NOMO-1 treated with DMSO at 0.1 percent for 48 hours (cell line): ENCODE measurements around the gene SGCA.
A peak's percentile ranks its signal among the peaks of the same experiment; 100 is the strongest.

Experiments used
- DNase-seq: peaks from one replicate; lab custom pipeline; 2025; ENCODE audit not compliant: unreplicated experiment; lab: John Stamatoyannopoulos, UW

Gene SGCA

DNA sequence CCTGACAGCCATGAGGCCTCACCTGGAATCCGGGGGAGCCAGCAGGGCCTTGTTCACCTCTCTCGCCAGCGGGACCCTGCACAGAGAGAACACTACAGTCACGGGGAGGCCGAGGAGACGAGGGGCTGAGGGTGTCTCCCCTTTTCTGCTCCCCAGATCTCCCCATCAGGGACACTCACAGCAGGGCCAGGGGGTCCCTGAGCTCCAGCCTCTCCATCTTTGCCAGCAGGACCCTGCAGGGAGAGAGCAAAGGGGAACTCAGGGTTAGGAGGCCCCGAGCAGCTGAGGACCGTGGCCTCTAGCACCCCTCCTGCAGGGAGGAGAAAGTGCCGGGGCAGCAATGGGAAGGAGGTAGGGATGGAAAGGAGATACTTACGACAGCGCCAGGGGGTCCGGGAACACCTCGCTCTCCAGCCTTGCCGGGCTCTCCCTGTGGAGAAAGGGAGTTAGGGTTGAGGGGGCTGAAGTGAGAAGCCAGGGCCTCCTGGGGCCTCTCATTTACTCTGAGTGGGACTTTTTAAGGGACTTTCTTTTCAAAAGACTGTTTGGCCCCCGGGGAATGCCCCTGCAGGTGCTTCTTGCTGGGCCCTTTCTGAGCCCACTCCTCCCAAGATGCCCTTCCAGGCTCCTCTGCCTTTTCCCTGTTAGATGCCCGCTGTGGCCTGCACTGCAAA lies 26.9 kb downstream of the SGCA start:
- DNase-seq, result no peak

DNA sequence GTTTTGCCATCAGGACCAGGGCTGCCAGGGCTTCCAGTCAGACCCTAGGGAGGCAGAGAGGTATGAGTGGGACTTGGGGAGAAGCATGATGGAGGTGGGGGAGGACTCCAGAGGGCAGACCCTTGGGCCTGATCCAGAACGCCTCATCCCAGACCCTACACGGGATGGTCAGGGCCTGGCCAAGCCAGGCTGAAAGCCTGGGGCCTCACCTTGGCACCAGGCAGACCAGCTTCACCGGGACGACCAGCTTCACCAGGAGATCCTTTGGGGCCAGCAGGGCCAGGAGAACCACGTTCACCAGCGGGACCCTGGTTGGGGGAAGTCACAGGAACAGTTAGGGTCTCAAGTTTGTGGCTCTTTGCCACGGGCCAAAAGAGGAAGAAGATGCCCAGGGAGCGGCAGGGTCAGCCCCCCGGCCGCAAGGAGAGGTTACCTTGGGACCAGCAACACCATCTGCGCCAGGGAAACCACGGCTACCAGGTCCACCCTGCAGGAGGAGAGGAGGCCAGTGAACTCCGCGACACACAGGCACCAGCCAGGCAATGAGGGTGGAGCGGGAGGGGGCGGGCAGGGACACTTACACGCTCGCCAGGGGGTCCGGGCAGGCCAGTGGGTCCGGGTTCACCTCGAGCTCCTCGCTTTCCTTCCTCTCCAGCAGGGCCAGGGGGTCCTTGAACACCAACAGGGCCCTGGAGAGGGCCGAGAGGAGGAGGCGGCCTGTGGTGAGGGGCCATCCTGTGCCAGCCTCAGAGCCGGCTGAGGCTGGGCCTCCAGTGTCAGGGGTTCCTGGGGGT lies 28.5 kb downstream of the SGCA start:
- no peak for DNase-seq

- DNase-seq, result no peak
Observed at GRCh38 chr17:50194934-50195865, 29.4 kb downstream of the SGCA start.

- DNase-seq, result no peak
Observed at GRCh38 chr17:50196036-50196435, 30.2 kb downstream of the SGCA start.

DNA sequence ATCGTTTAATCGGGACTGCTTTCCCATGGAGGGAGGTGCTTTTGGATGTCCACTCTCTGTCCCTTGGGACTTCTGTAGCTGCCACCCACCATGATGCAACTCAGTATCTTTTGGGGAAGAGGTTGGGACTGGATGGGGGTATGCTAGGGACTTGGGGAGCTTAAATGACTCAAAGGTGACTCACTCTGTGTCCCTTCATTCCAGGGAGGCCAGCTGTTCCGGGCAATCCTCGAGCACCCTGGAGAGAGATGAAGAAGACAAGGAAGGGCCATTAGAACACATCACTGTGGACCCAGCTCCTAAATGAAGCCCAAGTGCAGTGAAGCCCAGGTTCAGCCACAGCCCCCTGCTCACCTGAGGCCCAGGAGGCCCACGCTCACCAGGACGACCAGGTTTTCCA lies 31.0 kb downstream of the SGCA start:
- DNase-seq, result no peak

DNA sequence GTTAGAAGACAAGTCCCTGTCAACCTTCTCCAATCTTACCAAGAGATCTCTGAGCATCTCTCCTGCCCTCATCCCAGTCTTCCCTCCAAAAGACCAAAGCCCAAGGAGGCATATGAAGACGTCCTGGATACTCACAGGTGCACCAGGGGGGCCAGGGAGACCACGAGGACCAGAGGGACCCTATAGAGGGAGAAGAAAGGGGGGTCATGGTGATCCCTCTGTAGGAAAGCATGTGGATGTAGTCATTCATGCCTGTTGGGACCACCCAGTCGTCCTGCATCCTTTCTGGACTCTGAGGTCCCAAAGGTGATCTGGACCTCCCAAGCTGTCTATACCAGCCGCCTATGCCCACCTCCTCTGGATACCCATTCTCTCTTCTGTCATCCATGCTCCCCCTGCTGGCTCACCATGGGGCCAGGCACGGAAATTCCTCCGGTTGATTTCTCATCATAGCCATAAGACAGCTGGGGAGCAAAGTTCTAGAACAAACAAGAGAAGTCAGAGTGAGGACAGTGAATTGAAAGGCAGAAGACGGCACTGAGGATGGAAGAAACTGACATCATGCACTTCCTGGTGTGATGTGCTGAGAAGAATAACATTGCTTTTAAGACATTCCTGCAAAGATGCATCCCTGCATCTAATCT lies 32.3 kb downstream of the SGCA start:
- DNase-seq, result peak; percentile 64

GRCh38 chr17:50199211-50199802 lies 33.5 kb downstream of the SGCA start:
- DNase-seq, result no peak

DNA sequence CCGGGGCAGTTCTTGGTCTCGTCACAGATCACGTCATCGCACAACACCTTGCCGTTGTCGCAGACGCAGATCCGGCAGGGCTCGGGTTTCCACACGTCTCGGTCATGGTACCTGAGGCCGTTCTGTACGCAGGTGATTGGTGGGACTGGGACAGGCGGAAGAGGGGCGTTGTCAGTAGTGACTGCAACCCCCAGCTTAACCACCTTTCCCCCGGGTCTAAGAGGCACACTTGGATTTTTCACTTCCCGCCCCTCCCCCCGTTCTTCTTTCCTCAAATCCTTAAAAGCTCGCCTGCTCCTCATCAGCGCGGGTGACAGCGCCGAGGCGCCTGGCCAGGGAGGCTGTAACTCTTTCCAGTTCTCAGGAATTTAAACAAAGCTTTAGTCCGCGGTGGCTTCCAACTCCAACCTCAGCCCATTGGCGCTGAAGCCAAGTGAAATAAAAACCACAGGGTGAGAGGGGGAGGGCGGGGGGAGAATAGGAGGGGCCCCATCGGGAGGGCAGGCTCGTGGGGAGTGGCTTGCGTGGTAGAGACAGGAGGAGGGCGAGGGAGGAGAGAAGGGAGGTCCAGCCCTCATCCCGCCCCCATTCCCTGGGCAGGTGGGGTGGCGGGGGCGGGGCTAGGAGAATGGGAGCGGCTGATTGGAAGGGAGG lies 34.1 kb downstream of the SGCA start:
- DNase-seq, result peak; percentile 69

GRCh38 chr17:50200457-50201275 lies 34.9 kb downstream of the SGCA start:
- DNase-seq, result peak; percentile 70

GRCh38 chr17:50201276-50201854 lies 35.6 kb downstream of the SGCA start, which contains the start of gene COL1A1:
COL1A1 (minus strand) TSS chr17:50201631; CDS start chr17:50201513, 118 bp downstream.
- peak; percentile 3 for DNase-seq

- DNase-seq, result no peak
Observed at GRCh38 chr17:50203086-50203485, 37.3 kb downstream of the SGCA start.

- no peak for DNase-seq
Observed at GRCh38 chr17:50203604-50204345, 38.0 kb downstream of the SGCA start.

DNA sequence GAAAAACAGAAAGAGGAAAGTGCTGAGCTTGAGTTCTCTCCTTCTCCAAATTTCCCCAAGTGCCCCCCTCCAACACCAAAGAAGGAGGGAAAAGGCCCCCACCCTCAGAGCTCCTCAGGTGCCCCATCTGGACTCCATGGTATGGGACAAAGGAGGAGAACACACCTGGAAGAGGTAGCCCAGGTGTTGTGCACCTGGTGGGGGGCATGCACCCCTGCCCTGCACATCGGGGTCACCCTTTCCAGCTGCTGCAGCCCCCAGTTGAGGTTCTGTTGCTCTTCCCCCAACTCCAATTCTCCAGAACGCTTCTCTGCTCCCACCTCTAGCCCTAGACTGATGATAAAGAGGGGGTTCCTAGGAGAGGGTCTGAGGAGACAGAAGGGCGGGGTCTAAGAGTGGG lies 38.6 kb downstream of the SGCA start:
- no peak for DNase-seq

- no peak for DNase-seq
Observed at GRCh38 chr17:50205111-50205962, 39.5 kb downstream of the SGCA start.

DNA sequence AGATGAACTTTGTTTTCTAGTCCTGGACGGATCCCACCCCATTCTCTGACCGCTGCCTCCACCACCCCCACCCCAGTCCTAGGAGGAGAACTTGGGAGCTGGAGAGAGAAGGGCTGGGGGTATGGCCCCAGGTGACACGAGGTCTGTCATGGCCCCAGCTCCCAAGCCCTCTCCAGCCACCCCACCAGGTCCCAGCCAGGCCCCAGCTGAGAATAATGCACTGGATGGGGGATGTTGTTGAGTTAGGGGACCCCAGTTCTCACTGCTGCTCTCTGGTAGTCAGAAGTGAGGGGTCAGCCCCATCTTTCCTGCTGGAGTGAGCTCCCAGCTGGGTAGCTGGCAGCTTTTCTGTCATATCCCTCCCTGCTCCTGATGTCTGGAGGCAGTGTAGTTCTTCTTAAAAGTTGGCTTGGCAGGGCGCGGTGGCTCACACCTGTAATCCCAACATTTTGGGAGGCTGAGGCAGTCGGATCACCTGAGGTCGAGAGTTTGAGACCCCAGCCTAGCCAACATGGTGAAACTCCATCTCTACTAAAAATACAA lies 40.2 kb downstream of the SGCA start:
- DNase-seq, result no peak

DNA sequence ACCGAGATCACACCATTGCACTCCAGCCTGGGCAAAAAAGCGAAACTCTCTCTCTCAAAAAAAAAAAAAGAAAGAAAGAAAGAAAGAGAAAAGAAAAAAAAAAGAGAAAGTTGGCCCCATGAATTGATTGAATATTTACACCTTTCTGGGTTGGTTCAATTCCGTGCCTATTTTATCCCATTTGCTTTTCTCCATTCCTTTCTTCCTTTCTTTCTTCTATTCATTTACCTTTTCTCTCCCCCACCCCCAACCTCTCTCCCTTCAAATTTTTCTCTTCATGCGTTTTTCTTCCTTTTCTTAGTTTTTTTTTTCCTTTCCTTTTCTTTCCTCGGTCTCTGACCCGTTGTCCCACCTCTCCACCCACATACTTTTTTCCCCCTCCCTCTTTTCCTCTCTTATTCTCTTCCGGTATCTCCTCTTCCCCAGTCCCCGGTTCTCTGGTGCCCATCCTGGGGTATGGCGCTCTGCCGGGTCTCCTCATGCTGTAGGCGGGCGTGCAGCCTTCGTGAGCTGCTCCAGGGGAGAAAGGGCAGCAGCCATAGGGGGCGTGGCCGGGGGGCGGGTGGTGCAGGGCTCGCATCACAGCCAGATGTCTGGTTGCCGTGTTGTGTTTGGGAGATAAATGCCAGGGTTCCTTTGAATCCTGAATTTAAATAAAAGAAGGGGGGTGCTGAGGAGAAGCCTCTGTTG lies 40.9 kb downstream of the SGCA start:
- no peak for DNase-seq
